Thoracic aorta (tissue), 2 donors: ENCODE results near the gene REEP3. TPM values are rescaled to one million over a fixed set of nuclear protein-coding genes. Genes with fewer than 3 reads are reported as not detected.
"Not testable (repeated sequence)": the region's sequence is repeated elsewhere in the genome, so short reads cannot be mapped to it uniquely, and the experiment has no call there.

Experiments used
- ATAC-seq: fragments of 150-250 bp; one replicate; pipeline ENCODE4 v1.8.0; 2017; ENCODE audit warnings: low read depth; ENCODE audit not compliant: insufficient number of reproducible peaks, low FRiP score
- DNase-seq: peaks from one replicate; pipeline ENCODE4 v3.0.0-alpha.2; 2020; ENCODE audit warnings: low spot score
- H3K27ac ChIP-seq, 2 donors: fragments of 200-600 bp; sonication (generic); 1 replicate in 1 of 2; 2 replicates in 1 of 2; pipeline ENCODE4 v1.5.1; 2016; ENCODE audit warnings: mild to moderate bottlenecking in 2 of 2, moderate library complexity in 2 of 2
- H3K27me3 ChIP-seq: fragments of 200-600 bp; sonication (generic); replicated peaks from 2 replicates; pipeline ENCODE4 v1.6.0; 2016; ENCODE audit warnings: mild to moderate bottlenecking; ENCODE audit not compliant: insufficient read depth
- H3K36me3 ChIP-seq: fragments of 200-600 bp; sonication (generic); one replicate; pipeline ENCODE4 v1.5.1; 2016
- H3K4me1 ChIP-seq, 2 donors: fragments of 200-600 bp; sonication (generic); 1 replicate in 1 of 2; 2 replicates in 1 of 2; pipeline versions ENCODE4 v1.5.1 to v1.6.0; 2016; ENCODE audit warnings: low read depth in 2 of 2, mild to moderate bottlenecking in 1 of 2; ENCODE audit not compliant: control insufficient read depth in 1 of 2
- H3K4me3 ChIP-seq: fragments of 200-600 bp; sonication (generic); 2 replicates; pipeline ENCODE4 v1.5.1; 2016; ENCODE audit warnings: mild to moderate bottlenecking
- H3K9me3 ChIP-seq: fragments of 200-600 bp; sonication (generic); 2 replicates; pipeline ENCODE4 v1.5.1; 2016
- CTCF ChIP-seq: fragments of 200-600 bp; sonication (generic); IDR thresholded peaks from one replicate; pipeline ENCODE4 v1.5.1; 2019; ENCODE audit warnings: antibody characterized with exemption
- total RNA-seq, 2 donors: library from RNA; depleted of rRNA; stranded (reverse); fragments of >200 nt; gene quantifications; one replicate each; pipeline versions ENCODE4 v1.1.0 to v1.2.3, GENCODE V29; 2016

REEP3 gene
- total RNA-seq, 2 donors from 2014 or later, result 75.0 to 91.6 TPM

GRCh38 chr10:63646491-63646890, 125.3 kb downstream of the REEP3 start:
- DNase-seq, result no peak
- H3K27ac ChIP-seq, result no peak overlapping the region
- no peaks in the 10 kb centered on the region for H3K36me3 ChIP-seq
- H3K27me3 ChIP-seq, result no peaks in the 10 kb centered on the region
- H3K4me1 ChIP-seq, result no peaks in the 10 kb centered on the region
- TF ChIP-seq CTCF, result no peak
- H3K4me3 ChIP-seq, result no peak overlapping the region
- no peaks in the 10 kb centered on the region for H3K9me3 ChIP-seq
- no peak for ATAC-seq

- TF ChIP-seq CTCF, result no peak
- ATAC-seq, result no peak
- Histone ChIP-seq H3K27ac (no peak overlapping the region), H3K4me1 (no peaks in the 10 kb centered on the region), H3K36me3 (no peaks in the 10 kb centered on the region), H3K27me3 (no peaks in the 10 kb centered on the region), H3K4me3 (no peak overlapping the region), H3K9me3 (no peaks in the 10 kb centered on the region)
- DNase-seq, result no peak
Observed at GRCh38 chr10:63651864-63652263, 130.7 kb downstream of the REEP3 start.

GRCh38 chr10:63653747-63654146, 132.5 kb downstream of the REEP3 start:
- Histone ChIP-seq H3K36me3 (no peaks in the 10 kb centered on the region), H3K4me3 (no peak overlapping the region), H3K27me3 (no peaks in the 10 kb centered on the region), H3K9me3 (no peaks in the 10 kb centered on the region), H3K27ac (no peak overlapping the region), H3K4me1 (no peaks in the 10 kb centered on the region)
- no peak for DNase-seq
- no peak for ATAC-seq
- no peak for TF ChIP-seq CTCF

- TF ChIP-seq CTCF, result no peak
- Histone ChIP-seq H3K4me3 (no peak overlapping the region), H3K9me3 (no peaks in the 10 kb centered on the region), H3K36me3 (no peaks in the 10 kb centered on the region), H3K4me1 (no peaks in the 10 kb centered on the region), H3K27ac (no peak overlapping the region), H3K27me3 (no peaks in the 10 kb centered on the region)
- DNase-seq, result no peak
- no peak for ATAC-seq
Observed at GRCh38 chr10:63657761-63658160, 136.6 kb downstream of the REEP3 start.

- ATAC-seq, H3K36me3 ChIP-seq, H3K9me3 ChIP-seq, DNase-seq, H3K27me3 ChIP-seq, H3K27ac ChIP-seq, H3K4me3 ChIP-seq, H3K4me1 ChIP-seq: not testable (repeated sequence)
Observed at GRCh38 chr10:63660941-63661340, 139.7 kb downstream of the REEP3 start.

GRCh38 chr10:63661347-63661746, 140.1 kb downstream of the REEP3 start:
- no peak for TF ChIP-seq CTCF
- ATAC-seq (no peak), DNase-seq (no peak)
- no peaks in the 10 kb centered on the region for H3K4me1 ChIP-seq
- no peak overlapping the region for H3K4me3 ChIP-seq
- H3K9me3 ChIP-seq, result no peaks in the 10 kb centered on the region
- no peaks in the 10 kb centered on the region for H3K27me3 ChIP-seq
- H3K36me3 ChIP-seq, result no peaks in the 10 kb centered on the region
- no peak overlapping the region for H3K27ac ChIP-seq
